AG10803 (cell line): ENCODE results near the gene MRPS5.

Experiments
- DNase-seq: peaks from one replicate; pipeline ENCODE4 v3.0.0; 2010; ENCODE audit warnings: low read depth
- H3K4me3 ChIP-seq: 2 replicates; pipeline ENCODE4 v1.5.1; 2011; ENCODE audit warnings: mild to moderate bottlenecking, low read length, control low read depth
- CTCF ChIP-seq: conservative IDR thresholded peaks from 2 replicates; pipeline ENCODE4 v1.5.1; 2011; ENCODE audit warnings: mild to moderate bottlenecking, low read length, control low read depth, inconsistent platforms

The MRPS5 gene

GRCh38 chr2:95087379-95087778, 34.2 kb downstream of the MRPS5 start:
- no peak for TF ChIP-seq CTCF
- no peak overlapping the region for H3K4me3 ChIP-seq
- no peak for DNase-seq

GRCh38 chr2:95086017-95086416, 35.6 kb downstream of the MRPS5 start:
- H3K4me3 ChIP-seq: no peak overlapping the region
- TF ChIP-seq CTCF: no peak
- no peak for DNase-seq

- no peak overlapping the region for H3K4me3 ChIP-seq
- no peak for DNase-seq
- no peak for TF ChIP-seq CTCF
Measured at GRCh38 chr2:95082477-95082876, 39.1 kb downstream of the MRPS5 start.

- no peak for DNase-seq
- TF ChIP-seq CTCF: no peak
- H3K4me3 ChIP-seq: no peak overlapping the region
Measured at GRCh38 chr2:95079199-95079683, 42.4 kb downstream of the MRPS5 start.

GRCh38 chr2:95077861-95078603, 43.6 kb downstream of the MRPS5 start:
- no peak for TF ChIP-seq CTCF
- DNase-seq: no peak
- H3K4me3 ChIP-seq: no peak overlapping the region

- DNase-seq: no peak
- TF ChIP-seq CTCF: no peak
- H3K4me3 ChIP-seq: no peak overlapping the region
Measured at GRCh38 chr2:95077530-95077825, 44.1 kb downstream of the MRPS5 start.

GRCh38 chr2:95076705-95077529, 44.7 kb downstream of the MRPS5 start:
- peak; percentile 25 for DNase-seq
- H3K4me3 ChIP-seq: peak overlapping the region; percentile 50
- peak; percentile 81 for TF ChIP-seq CTCF
